Coronary artery (tissue), 2 donors: Measurements from ENCODE around the gene KLF16.

Experiments
- DNase-seq: peaks from one replicate; pipeline ENCODE4 v3.0.0-alpha.2; 2017; ENCODE audit warnings: low spot score
- H3K27ac ChIP-seq, 2 donors: fragments of 200-600 bp; sonication (generic); one replicate each; pipeline ENCODE4 v1.5.1; 2016 to 2019
- H3K4me3 ChIP-seq: fragments of 200-600 bp; sonication (generic); 2 replicates; pipeline ENCODE4 v1.5.1; 2016; ENCODE audit warnings: mild to moderate bottlenecking, moderate library complexity
- CTCF ChIP-seq: fragments of 200-600 bp; sonication (generic); IDR thresholded peaks from one replicate; pipeline ENCODE4 v1.5.1; 2019; ENCODE audit warnings: antibody characterized with exemption

The KLF16 gene

GRCh38 chr19:1833540-1833939, 29.8 kb downstream of the KLF16 start:
- TF ChIP-seq CTCF: no peak
- no peak overlapping the region for H3K27ac ChIP-seq
- no peak overlapping the region for H3K4me3 ChIP-seq
- no peak for DNase-seq

- no peak for DNase-seq
- Histone ChIP-seq H3K27ac (no peak overlapping the region), H3K4me3 (no peak overlapping the region)
- TF ChIP-seq CTCF: no peak
Measured at GRCh38 chr19:1832046-1832663, 31.2 kb downstream of the KLF16 start.

- no peak for DNase-seq
- Histone ChIP-seq H3K27ac (no peak overlapping the region), H3K4me3 (no peak overlapping the region)
- no peak for TF ChIP-seq CTCF
Measured at GRCh38 chr19:1830978-1831377, 32.4 kb downstream of the KLF16 start.

GRCh38 chr19:1830568-1830967, 32.8 kb downstream of the KLF16 start:
- H3K27ac ChIP-seq: no peak overlapping the region
- no peak for DNase-seq
- TF ChIP-seq CTCF: no peak
- H3K4me3 ChIP-seq: no peak overlapping the region

- Histone ChIP-seq H3K27ac (no peak overlapping the region), H3K4me3 (no peak overlapping the region)
- DNase-seq: no peak
- no peak for TF ChIP-seq CTCF
Measured at GRCh38 chr19:1829958-1830357, 33.4 kb downstream of the KLF16 start.

GRCh38 chr19:1828279-1829238, 34.8 kb downstream of the KLF16 start:
- H3K27ac ChIP-seq: no peak overlapping the region
- DNase-seq: no peak
- TF ChIP-seq CTCF: no peak
- no peak overlapping the region for H3K4me3 ChIP-seq
